EL (cell line): ENCODE measurements around the gene PTGER2.

ENCODE experiments used
- DNase-seq: peaks from one replicate; pipeline ENCODE4 v3.0.0-alpha.2; 2016

PTGER2 gene

DNA sequence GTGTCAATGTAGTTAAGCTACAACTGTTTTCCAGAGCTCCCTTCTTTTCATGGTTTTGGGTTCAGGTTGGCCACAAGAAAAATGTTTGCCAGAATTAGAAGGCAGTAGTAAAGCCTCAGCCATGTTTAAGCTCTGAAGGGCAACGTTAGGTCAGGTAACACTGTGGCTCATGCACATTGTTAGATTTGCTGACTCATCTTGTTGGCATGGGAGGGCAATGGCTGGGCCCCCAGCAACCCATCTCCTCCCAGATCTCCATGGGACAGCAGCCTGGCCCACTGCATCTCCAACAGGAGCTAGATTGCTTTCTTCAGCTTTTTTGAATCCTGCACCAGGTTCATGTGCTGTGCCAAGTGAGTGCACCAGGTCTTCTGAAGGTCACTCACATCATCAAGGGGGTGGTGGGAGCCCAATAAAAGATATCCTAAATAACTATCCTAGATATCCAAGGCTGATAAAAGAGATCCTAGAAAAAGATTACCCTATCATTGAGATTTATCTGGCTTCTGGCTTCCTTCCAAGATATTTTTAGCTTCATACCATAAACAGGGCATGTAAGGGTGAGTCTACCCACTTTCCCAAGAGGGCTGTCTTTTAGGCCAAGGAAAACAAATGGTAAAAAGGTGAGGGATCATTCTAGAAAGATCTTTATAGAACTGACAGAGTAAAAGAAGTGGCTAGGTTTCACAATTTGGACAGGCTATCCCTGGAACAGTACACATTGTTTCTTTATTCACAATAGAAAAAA, 28.9 kb downstream of the PTGER2 start:
- peak; percentile 80 for DNase-seq

- DNase-seq, result no peak
Observed at GRCh38 chr14:52346778-52347177, 32.7 kb downstream of the PTGER2 start.

DNA sequence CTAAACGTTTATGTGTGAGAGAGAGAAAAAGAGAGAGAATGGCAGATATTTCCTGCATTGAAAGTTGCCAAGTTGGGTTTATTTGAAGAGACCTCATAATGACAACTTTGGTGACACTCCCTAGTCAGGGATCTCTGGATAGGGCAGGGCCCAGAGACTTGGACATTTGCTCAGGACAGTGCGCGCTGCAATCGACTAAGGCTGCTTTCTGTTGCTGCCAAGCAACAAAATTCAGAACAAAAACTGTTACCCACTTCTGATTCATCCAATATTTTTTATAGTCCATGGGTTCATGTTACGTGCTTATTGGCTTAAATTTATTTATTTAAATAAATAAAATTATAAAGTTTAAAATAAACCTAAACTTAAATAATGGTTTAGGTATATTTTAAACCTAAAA, 34.2 kb downstream of the PTGER2 start:
- no peak for DNase-seq

DNA sequence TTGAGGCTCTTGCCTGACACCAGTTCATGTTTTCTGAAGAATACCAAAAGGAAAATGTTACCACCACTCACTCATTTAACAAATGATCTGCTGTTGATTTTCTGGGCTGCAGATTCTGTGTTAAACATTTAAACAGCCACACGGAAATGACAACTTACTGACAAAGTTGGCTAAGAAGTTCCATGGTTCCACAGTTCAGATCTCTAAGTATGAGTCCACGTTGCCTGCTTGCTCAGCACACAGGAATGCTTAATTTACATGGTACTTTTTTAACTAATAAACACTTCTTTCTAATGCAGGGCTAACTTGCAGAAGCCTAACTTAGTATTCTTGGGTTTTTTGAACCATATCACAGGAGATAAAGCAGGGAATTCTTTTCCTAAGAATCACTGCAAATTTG, 34.7 kb downstream of the PTGER2 start:
- DNase-seq, result peak; percentile 69

DNA sequence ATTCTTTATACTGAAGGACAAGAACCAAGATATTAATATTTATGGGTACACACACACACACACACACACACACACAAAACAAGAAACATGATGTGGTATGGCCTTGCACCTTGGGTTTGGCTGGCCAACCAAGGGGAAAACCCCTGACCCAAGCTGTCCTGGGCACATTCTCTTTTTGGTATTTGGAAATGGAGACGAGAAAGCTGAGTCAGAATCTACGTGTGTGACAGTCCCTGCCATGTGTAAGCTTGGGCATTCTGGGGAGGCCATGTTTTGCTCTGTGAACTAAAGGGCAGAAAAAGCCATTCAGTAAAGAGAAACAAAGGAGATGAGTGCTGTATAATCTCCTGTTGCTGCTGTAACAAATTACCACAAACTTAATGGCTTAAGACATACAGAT, 35.6 kb downstream of the PTGER2 start:
- DNase-seq, result no peak

DNA sequence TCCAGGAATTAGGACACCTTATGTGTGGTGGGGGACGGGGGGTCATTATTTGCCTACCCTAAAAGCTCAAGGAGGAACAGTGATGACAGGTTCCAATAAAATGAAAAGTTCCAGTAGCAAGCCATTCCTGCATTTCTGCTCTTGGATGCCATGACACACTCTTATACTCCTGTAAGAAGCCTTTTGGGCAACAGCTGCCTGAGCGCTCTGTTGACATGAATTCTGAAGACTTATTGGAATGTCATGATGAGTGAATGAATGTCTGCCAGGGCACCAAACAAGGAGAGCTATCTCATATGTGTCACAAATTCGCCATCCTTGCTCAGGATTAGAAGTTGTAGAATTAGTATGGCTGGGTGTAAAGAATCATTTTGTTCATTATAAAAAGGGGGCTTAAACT, 36.3 kb downstream of the PTGER2 start:
- DNase-seq, result no peak

- peak; percentile 73 for DNase-seq
Observed at GRCh38 chr14:52351233-52352060, 37.3 kb downstream of the PTGER2 start.

- DNase-seq, result no peak
Observed at GRCh38 chr14:52352061-52352491, 38.0 kb downstream of the PTGER2 start.

GRCh38 chr14:52352569-52352968, 38.5 kb downstream of the PTGER2 start:
- no peak for DNase-seq

GRCh38 chr14:52354242-52354641, 40.1 kb downstream of the PTGER2 start:
- no peak for DNase-seq

DNA sequence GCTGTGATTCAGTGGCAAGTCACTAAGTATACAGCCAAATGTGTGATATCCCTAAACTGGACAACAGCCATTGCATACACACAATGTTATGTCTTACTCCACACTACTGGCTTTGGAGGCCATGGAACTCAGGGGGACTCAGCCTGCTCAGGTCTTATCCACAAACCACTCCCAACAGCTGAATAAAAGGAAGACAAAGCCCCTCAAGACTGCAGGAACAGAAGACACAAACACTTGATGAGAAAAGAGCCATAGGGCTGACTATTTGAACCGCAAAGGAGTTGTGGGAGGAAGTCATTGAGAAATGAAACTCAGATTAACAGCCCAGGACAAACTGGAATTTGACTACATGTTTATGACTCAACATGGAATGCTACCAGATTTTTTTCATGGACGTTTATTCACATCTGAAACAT, 40.9 kb downstream of the PTGER2 start:
- DNase-seq, result peak; percentile 93

DNA sequence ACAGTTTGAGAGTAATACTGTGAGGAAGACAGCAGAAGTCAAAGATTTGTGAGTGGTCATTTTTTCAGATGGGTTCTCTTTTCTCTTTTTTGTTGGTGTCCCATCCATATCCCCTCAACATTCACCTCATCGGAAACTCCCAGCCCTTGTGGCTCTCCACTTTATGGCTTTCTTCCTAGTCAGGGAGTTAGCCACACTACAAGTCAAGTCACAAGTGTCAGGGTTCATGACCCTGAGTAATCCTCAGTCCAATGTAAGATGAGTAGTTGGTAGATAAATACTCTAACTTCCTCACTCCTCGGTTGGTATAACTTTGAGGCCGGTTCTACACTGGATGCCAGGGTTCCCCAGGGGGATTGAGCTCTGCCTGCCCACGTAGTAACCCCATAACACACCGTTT, 41.4 kb downstream of the PTGER2 start:
- no peak for DNase-seq

DNA sequence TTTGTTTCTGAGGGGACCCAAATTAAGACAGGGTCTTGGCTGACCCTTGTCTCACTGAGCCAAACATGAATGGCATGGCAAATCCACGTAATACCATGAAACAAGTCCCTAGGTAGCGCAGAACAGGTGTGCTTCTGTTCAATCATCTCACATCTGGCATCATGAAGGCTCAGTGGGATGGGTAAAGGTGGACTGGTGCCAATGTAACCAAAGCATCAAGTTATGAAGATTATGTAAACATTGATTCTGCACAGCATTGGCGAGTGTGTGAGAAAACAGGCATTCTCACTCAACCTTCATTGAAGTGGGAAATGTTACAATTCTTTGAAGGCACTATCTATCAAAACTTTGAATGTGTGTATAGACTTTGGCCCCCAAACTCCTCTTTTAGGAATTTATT, 41.9 kb downstream of the PTGER2 start:
- peak; percentile 28 for DNase-seq

DNA sequence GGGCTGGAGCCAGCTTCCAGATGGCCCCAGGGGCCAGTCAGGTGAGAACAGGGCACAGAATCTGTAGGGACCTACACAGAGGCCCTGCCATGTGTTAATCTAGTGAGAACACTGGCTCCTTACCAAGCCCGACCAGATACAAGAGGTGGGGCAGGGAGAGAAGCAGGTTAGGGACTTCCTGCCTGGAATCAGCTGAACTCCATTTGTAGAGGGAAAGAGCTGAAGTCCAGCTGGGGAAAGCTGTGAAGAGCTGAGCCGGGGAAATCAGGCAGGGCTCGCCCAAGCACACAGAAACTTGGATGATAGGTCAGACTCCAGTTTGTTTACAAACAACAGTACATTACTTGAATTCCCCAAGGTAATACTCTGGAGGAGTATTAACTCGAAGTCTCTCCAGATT, 46.7 kb downstream of the PTGER2 start:
- DNase-seq, result no peak

GRCh38 chr14:52363041-52363704, 49.1 kb downstream of the PTGER2 start:
- no peak for DNase-seq

- DNase-seq, result no peak
Observed at GRCh38 chr14:52363961-52364360, 49.8 kb downstream of the PTGER2 start.

DNA sequence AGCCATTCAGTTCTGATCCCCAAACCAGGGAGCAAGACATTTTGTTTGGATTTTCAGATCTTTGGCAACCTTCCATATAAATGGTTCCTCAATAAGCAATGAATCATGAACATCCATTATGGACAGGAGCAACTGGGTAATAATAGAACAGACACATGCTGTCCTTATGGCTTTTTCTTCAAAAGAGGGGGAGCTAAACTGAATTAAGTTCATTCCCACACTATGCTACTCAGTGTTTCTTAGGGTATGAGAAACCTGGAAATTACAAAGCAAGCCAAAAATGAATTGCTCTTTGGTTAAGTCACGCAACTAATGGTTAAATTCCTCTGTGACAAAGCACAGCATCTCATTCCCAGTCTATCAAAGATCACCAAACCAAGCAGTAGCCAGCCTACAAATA, 51.0 kb downstream of the PTGER2 start:
- peak; percentile 14 for DNase-seq

DNA sequence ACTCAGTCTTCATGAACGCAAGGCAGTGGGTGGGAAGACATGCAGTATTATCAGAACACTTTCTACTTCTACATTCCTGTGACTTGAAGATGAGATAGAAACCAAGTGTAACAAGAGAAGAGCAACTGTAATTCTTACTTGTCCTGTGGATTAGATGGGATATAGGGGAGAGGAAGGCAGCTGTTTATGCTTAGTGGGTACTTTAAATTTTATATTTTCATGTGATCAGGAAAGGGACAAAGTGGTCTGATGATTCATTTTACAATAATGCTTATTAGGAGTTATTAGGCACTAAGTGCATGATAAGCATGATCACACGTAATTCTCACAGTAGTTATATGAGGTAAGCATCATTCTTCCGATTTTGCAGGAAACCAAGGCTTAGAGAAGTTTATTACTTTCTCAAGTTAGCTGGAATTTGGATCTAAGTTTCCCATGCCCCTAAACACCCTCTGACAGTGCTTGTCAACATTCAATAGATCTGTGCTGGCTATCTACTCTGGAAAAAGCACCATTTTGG, 52.7 kb downstream of the PTGER2 start:
- DNase-seq, result no peak

DNA sequence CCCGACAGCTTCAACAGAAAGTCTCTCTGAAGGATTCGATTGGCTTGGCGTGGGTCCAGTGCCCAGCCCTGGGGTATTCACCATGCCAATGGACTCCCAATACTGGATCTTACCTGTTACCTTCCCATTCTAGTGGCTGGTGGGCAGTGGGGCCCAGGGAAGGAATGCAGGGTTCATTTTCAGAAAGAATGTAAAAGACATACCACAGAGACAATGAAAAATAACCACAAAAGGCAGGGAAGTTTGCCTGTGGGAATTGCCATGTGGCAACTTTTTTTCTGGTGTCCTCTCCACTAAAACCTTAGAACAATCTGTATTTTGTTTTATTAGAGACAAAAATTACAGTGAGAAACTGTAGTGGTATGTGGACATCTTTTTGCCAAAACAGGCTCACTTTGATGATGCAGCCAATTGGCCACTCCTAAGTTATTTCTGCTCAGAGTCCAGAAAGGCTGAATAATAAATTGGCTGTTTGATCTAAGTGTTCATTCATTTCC, 55.2 kb downstream of the PTGER2 start:
- peak; percentile 61 for DNase-seq

DNA sequence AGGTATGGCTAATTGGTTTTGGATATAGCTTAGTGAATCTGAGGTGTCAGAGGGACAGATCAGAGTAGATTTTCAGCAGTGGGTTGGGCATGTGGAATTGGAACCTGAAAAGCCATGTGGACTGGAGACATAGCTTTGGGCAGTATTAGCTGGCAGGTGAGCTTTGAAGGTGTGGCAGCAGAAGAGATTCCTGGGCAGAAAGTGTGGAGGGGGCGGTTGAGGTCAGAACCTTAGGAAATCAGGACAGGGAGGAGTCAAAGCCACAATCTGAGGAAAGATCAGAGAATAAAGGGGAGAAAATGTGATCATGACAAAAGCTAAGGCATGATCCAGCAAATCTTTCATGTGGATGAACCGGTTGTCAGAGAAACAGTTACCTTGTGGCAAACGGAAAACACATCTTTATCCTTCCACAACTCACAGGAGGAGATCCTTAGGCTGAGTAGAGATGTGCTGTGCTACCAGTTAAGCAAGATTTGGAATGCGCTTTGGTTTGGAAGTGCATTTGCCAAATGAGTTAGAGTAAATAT, 56.4 kb downstream of the PTGER2 start:
- DNase-seq, result no peak

DNA sequence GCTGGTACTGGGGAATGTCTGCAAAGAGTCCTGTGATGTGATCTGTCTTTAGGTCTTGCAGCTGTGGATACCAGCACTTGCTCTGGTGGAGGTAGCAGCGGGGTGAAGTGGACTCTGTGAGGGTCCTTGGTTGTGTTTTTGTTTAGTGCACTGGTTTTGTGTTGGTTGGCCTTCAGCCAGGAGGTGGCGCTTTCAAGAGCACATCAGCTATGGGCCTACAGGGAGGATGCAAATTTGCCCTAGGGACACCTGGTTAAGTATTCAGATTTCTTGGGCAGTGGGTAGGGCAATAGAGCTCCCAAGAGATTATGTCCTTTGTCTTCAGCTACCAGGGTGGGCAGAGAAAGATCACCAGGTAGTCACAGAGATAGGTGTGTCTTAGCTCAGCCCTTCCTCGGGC, 63.8 kb downstream of the PTGER2 start:
- no peak for DNase-seq
